ENCODE results near the gene SNTG2.

Gene SNTG2

GRCh38 chr2:981258-981657 is 30.6 kb downstream of the SNTG2 start:
- H3K4me3 Mint-ChIP-seq: no peak overlapping the region
- H3K27ac Mint-ChIP-seq: no peak overlapping the region
- H3K27me3 Mint-ChIP-seq: no peaks in the 10 kb centered on the region
- no peak for ATAC-seq
- DNase-seq: no peak
- H3K4me1 Mint-ChIP-seq: peaks cover 51% of the 10 kb centered on the region
- H3K9me3 Mint-ChIP-seq: no peaks in the 10 kb centered on the region
- H3K36me3 Mint-ChIP-seq (ENCODE audit: low read depth): no peaks in the 10 kb centered on the region

GRCh38 chr2:981759-982158 is 31.1 kb downstream of the SNTG2 start:
- H3K9me3 Mint-ChIP-seq: no peaks in the 10 kb centered on the region
- no peaks in the 10 kb centered on the region for H3K36me3 Mint-ChIP-seq (ENCODE audit: low read depth)
- ATAC-seq: no peak

GRCh38 chr2:985317-985898 is 34.8 kb downstream of the SNTG2 start:
- H3K9me3 Mint-ChIP-seq: no peaks in the 10 kb centered on the region
- peak overlapping the region; percentile 67 for H3K27ac Mint-ChIP-seq
- DNase-seq: no peak
- H3K36me3 Mint-ChIP-seq (ENCODE audit: low read depth): no peaks in the 10 kb centered on the region
- no peaks in the 10 kb centered on the region for H3K27me3 Mint-ChIP-seq
- peak; percentile 50 for ATAC-seq
- peaks cover 26% of the 10 kb centered on the region for H3K4me1 Mint-ChIP-seq
- peak overlapping the region; percentile 48 for H3K4me3 Mint-ChIP-seq

More at GRCh38 chr2:981759-982158, 31.1 kb downstream of the SNTG2 start:
- no peak overlapping the region for H3K4me3 Mint-ChIP-seq
- H3K4me1 Mint-ChIP-seq: peaks cover 53% of the 10 kb centered on the region
- no peaks in the 10 kb centered on the region for H3K27me3 Mint-ChIP-seq
- H3K27ac Mint-ChIP-seq: no peak overlapping the region
- no peak for DNase-seq

GRCh38 chr2:987789-988188 is 37.1 kb downstream of the SNTG2 start:
- ATAC-seq: no peak
- H3K27me3 Mint-ChIP-seq: peaks cover 2% of the 10 kb centered on the region
- no peak for DNase-seq
- no peak overlapping the region for H3K4me3 Mint-ChIP-seq
- H3K27ac Mint-ChIP-seq: no peak overlapping the region
- no peaks in the 10 kb centered on the region for H3K36me3 Mint-ChIP-seq (ENCODE audit: low read depth)
- peaks cover 24% of the 10 kb centered on the region for H3K4me1 Mint-ChIP-seq
- H3K9me3 Mint-ChIP-seq: no peaks in the 10 kb centered on the region

GRCh38 chr2:989781-990467 is 39.3 kb downstream of the SNTG2 start:
- no peaks in the 10 kb centered on the region for H3K9me3 Mint-ChIP-seq
- H3K4me1 Mint-ChIP-seq: peaks cover 14% of the 10 kb centered on the region
- H3K27ac Mint-ChIP-seq: no peak overlapping the region
- ATAC-seq: no peak
- DNase-seq: no peak
- H3K36me3 Mint-ChIP-seq (ENCODE audit: low read depth): no peaks in the 10 kb centered on the region
- H3K4me3 Mint-ChIP-seq: no peak overlapping the region
- peaks cover 2% of the 10 kb centered on the region for H3K27me3 Mint-ChIP-seq

GRCh38 chr2:990970-991369 is 40.3 kb downstream of the SNTG2 start:
- Mint-ChIP-seq H3K36me3 (ENCODE audit: low read depth) (no peaks in the 10 kb centered on the region), H3K27ac (no peak overlapping the region), H3K4me3 (no peak overlapping the region), H3K9me3 (no peaks in the 10 kb centered on the region), H3K4me1 (peaks cover 4% of the 10 kb centered on the region), H3K27me3 (peaks cover 5% of the 10 kb centered on the region)
- ATAC-seq (no peak), DNase-seq (no peak)

- Mint-ChIP-seq H3K4me3 (no peak overlapping the region), H3K4me1 (no peaks in the 10 kb centered on the region), H3K27me3 (peaks cover 5% of the 10 kb centered on the region), H3K27ac (no peak overlapping the region), H3K36me3 (ENCODE audit: low read depth) (no peaks in the 10 kb centered on the region), H3K9me3 (peaks cover 16% of the 10 kb centered on the region)
- ATAC-seq (no peak), DNase-seq (no peak)
These were observed 51.7 kb downstream of the SNTG2 start for GRCh38 chr2:1002350-1002749.

GRCh38 chr2:1004398-1004797 is 53.7 kb downstream of the SNTG2 start:
- Mint-ChIP-seq H3K4me3 (no peak overlapping the region), H3K9me3 (no peaks in the 10 kb centered on the region), H3K27me3 (no peaks in the 10 kb centered on the region), H3K27ac (no peak overlapping the region), H3K36me3 (ENCODE audit: low read depth) (no peaks in the 10 kb centered on the region), H3K4me1 (no peaks in the 10 kb centered on the region)
- DNase-seq (no peak), ATAC-seq (no peak)

GRCh38 chr2:1010415-1010930 is 59.8 kb downstream of the SNTG2 start:
- H3K4me1 Mint-ChIP-seq: peaks cover 6% of the 10 kb centered on the region
- no peak for ATAC-seq
- no peak overlapping the region for H3K4me3 Mint-ChIP-seq

GRCh38 chr2:1011006-1011405 is 60.4 kb downstream of the SNTG2 start:
- H3K36me3 Mint-ChIP-seq (ENCODE audit: low read depth): no peaks in the 10 kb centered on the region
- no peaks in the 10 kb centered on the region for H3K9me3 Mint-ChIP-seq
- ATAC-seq: no peak
- H3K27me3 Mint-ChIP-seq: no peaks in the 10 kb centered on the region
- no peak overlapping the region for H3K27ac Mint-ChIP-seq
- H3K4me3 Mint-ChIP-seq: no peak overlapping the region
- DNase-seq: no peak
- peaks cover 6% of the 10 kb centered on the region for H3K4me1 Mint-ChIP-seq

More at GRCh38 chr2:1010415-1010930, 59.8 kb downstream of the SNTG2 start:
- H3K27ac Mint-ChIP-seq: no peak overlapping the region
- no peaks in the 10 kb centered on the region for H3K36me3 Mint-ChIP-seq (ENCODE audit: low read depth)
- H3K27me3 Mint-ChIP-seq: no peaks in the 10 kb centered on the region
- H3K9me3 Mint-ChIP-seq: no peaks in the 10 kb centered on the region
- DNase-seq: no peak

GRCh38 chr2:1011985-1012384 is 61.3 kb downstream of the SNTG2 start:
- Mint-ChIP-seq H3K27ac (no peak overlapping the region), H3K27me3 (no peaks in the 10 kb centered on the region), H3K4me3 (no peak overlapping the region), H3K36me3 (ENCODE audit: low read depth) (no peaks in the 10 kb centered on the region), H3K4me1 (peaks cover 6% of the 10 kb centered on the region), H3K9me3 (no peaks in the 10 kb centered on the region)
- ATAC-seq: no peak
- DNase-seq: no peak

- Mint-ChIP-seq H3K36me3 (ENCODE audit: low read depth) (no peaks in the 10 kb centered on the region), H3K27ac (no peak overlapping the region), H3K9me3 (no peaks in the 10 kb centered on the region), H3K4me1 (peaks cover 6% of the 10 kb centered on the region), H3K4me3 (no peak overlapping the region), H3K27me3 (no peaks in the 10 kb centered on the region)
- no peak for ATAC-seq
- DNase-seq: no peak
These were observed 64.2 kb downstream of the SNTG2 start for GRCh38 chr2:1014802-1015201.

- H3K4me3 Mint-ChIP-seq: no peak overlapping the region
- no peaks in the 10 kb centered on the region for H3K36me3 Mint-ChIP-seq (ENCODE audit: low read depth)
- H3K9me3 Mint-ChIP-seq: no peaks in the 10 kb centered on the region
- H3K4me1 Mint-ChIP-seq: no peaks in the 10 kb centered on the region
- DNase-seq (no peak), ATAC-seq (no peak)
- no peaks in the 10 kb centered on the region for H3K27me3 Mint-ChIP-seq
- no peak overlapping the region for H3K27ac Mint-ChIP-seq
These were observed 65.9 kb downstream of the SNTG2 start for GRCh38 chr2:1016500-1016899.

- Mint-ChIP-seq H3K4me3 (no peak overlapping the region), H3K36me3 (ENCODE audit: low read depth) (no peaks in the 10 kb centered on the region), H3K4me1 (no peaks in the 10 kb centered on the region), H3K9me3 (no peaks in the 10 kb centered on the region), H3K27me3 (no peaks in the 10 kb centered on the region), H3K27ac (no peak overlapping the region)
- no peak for DNase-seq
- ATAC-seq: no peak
These were observed 67.2 kb downstream of the SNTG2 start for GRCh38 chr2:1017827-1018226.

GRCh38 chr2:1020206-1020605 is 69.6 kb downstream of the SNTG2 start:
- H3K4me3 Mint-ChIP-seq: no peak overlapping the region
- H3K9me3 Mint-ChIP-seq: no peaks in the 10 kb centered on the region
- H3K36me3 Mint-ChIP-seq (ENCODE audit: low read depth): no peaks in the 10 kb centered on the region
- no peak for DNase-seq
- no peaks in the 10 kb centered on the region for H3K4me1 Mint-ChIP-seq
- no peak overlapping the region for H3K27ac Mint-ChIP-seq
- ATAC-seq: no peak
- H3K27me3 Mint-ChIP-seq: no peaks in the 10 kb centered on the region

Measured in activated naive CD8-positive, alpha-beta T cell treated with anti-CD3 and anti-CD28 coated beads, Interleukin-2, amount 50 U/mL, for 24 hours (primary cell).